ENCODE measurements around the gene CPSF4.
A peak's percentile ranks its signal among the peaks of the same experiment; 100 is the strongest.

The CPSF4 gene

DNA sequence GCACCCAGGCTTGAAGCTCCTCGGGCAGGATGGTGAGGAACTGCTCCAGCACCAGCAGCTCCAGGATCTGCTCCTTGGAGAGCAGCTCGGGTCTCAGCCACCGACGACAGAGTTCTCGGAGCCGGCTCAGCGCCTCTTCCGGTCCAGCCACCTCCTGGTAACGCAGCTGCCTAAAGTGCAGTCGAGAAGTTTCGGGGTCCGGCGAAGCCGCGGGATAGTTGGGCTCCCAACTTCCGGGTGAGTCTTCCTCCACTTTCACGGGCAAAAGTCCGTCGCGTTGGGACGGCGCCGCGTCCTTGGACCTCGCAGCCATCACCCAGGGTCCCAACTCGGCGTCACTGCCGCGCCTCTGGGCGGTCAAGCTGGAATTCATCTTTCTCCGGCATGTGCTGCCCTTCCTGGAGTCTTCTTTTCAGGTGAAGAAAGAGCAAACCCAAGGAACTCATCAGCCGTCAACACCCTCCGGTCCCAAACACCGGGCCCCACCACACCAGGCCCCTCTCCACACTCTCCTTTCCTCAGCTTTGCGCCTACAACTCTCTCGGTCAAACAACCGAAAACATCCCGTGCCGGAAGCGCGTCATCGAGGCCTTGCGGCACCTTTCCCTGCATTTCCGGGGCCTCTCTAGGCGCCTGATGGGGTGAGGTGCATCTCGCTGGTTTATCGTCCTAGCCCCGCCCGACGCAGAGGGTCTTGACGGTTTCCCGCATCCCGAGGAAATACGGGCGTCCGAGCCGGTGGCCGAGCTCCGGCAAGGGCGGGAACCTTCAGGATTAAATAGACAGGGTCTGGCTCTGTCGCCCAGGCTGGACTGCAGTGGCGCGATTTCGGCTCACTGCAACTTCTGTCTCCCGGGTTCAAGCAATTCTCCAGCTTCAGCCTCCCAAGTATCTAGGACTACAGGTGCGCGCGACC lies 61.2 kb downstream of the CPSF4 start, which contains the start of gene ZNF394 (continued):
- TF ChIP-seq, protein P1, sequence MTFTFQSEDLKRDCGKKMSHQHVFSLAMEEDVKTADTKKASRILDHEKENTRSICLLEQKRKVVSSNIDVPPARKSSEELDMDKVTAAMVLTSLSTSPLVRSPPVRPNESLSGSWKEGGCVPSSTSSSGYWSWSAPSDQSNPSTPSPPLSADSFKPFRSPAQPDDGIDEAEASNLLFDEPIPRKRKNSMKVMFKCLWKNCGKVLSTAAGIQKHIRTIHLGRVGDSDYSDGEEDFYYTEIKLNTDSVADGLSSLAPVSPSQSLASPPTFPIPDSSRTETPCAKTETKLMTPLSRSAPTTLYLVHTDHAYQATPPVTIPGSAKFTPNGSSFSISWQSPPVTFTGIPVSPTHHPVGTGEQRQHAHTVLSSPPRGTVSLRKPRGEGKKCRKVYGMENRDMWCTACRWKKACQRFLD (tag by site-specific recombination; IDR thresholded peaks at IDR 0.05): no peak
- TF ChIP-seq SETDB1 (IDR thresholded peaks at IDR 0.05; ENCODE audit: insufficient read length, low read length) (no peak), KLF8 (tag by site-specific recombination; IDR thresholded peaks at IDR 0.05) (no peak; the same call in none of the 2 replicates), ZNF560 (tag by site-specific recombination; IDR thresholded peaks at IDR 0.05; ENCODE audit: borderline replicate concordance) (no peak), ZNF184 (tag by site-specific recombination; IDR thresholded peaks at IDR 0.05) (no peak), ZNF248 (tag by site-specific recombination; IDR thresholded peaks at IDR 0.05) (no peak), ZNF623 (tag by site-specific recombination; IDR thresholded peaks at IDR 0.05) (no peak), YY1 (tag by site-specific recombination; IDR thresholded peaks at IDR 0.05) (peak; percentile 58; the same call in 1 of the 2 replicates), SP7 (tag by site-specific recombination; IDR thresholded peaks at IDR 0.05) (peak; percentile 76), ZNF214 (tag by site-specific recombination; IDR thresholded peaks at IDR 0.05; ENCODE audit: borderline replicate concordance) (no peak), ZNF16 (tag by site-specific recombination; IDR thresholded peaks at IDR 0.05; ENCODE audit: low read depth) (no peak), ZNF555 (tag by site-specific recombination; conservative IDR thresholded peaks at IDR 0.05) (no peak), SALL2 (tag by site-specific recombination; IDR thresholded peaks at IDR 0.05; ENCODE audit: borderline replicate concordance) (no peak), ZNF112 (tag by site-specific recombination; IDR thresholded peaks at IDR 0.05) (no peak), MEIS1 (CRISPR knock-in tag; IDR thresholded peaks at IDR 0.05; ENCODE audit: borderline replicate concordance) (no peak), ZNF335 (tag by site-specific recombination; conservative IDR thresholded peaks at IDR 0.05) (peak; percentile 95), ZBTB48 (tag by site-specific recombination; IDR thresholded peaks at IDR 0.05) (peak; percentile 33; the same call in 1 of the 2 replicates), ZNF529 (tag by site-specific recombination; IDR thresholded peaks at IDR 0.05; ENCODE audit: insufficient replicate concordance) (no peak), ZNF311 (tag by site-specific recombination; IDR thresholded peaks at IDR 0.05; ENCODE audit: borderline replicate concordance) (no peak), ZNF146 (tag by site-specific recombination; IDR thresholded peaks at IDR 0.05) (no peak), ZFP69B (tag by site-specific recombination; IDR thresholded peaks at IDR 0.05) (peak; percentile 97)
- TF ChIP-seq, protein P2, sequence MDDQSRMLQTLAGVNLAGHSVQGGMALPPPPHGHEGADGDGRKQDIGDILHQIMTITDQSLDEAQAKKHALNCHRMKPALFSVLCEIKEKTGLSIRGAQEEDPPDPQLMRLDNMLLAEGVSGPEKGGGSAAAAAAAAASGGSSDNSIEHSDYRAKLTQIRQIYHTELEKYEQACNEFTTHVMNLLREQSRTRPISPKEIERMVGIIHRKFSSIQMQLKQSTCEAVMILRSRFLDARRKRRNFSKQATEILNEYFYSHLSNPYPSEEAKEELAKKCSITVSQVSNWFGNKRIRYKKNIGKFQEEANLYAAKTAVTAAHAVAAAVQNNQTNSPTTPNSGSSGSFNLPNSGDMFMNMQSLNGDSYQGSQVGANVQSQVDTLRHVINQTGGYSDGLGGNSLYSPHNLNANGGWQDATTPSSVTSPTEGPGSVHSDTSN (CRISPR knock-in tag; IDR thresholded peaks at IDR 0.05): 0 out of 2 replicates have a peak, but pooled peaks have one; percentile 42
- TF ChIP-seq, protein P3, sequence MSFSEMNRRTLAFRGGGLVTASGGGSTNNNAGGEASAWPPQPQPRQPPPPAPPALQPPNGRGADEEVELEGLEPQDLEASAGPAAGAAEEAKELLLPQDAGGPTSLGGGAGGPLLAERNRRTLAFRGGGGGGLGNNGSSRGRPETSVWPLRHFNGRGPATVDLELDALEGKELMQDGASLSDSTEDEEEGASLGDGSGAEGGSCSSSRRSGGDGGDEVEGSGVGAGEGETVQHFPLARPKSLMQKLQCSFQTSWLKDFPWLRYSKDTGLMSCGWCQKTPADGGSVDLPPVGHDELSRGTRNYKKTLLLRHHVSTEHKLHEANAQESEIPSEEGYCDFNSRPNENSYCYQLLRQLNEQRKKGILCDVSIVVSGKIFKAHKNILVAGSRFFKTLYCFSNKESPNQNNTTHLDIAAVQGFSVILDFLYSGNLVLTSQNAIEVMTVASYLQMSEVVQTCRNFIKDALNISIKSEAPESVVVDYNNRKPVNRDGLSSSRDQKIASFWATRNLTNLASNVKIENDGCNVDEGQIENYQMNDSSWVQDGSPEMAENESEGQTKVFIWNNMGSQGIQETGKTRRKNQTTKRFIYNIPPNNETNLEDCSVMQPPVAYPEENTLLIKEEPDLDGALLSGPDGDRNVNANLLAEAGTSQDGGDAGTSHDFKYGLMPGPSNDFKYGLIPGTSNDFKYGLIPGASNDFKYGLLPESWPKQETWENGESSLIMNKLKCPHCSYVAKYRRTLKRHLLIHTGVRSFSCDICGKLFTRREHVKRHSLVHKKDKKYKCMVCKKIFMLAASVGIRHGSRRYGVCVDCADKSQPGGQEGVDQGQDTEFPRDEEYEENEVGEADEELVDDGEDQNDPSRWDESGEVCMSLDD (tag by site-specific recombination; IDR thresholded peaks at IDR 0.05): peak; percentile 33; the same call in 1 of the 2 replicates
- TF ChIP-seq, protein P4, sequence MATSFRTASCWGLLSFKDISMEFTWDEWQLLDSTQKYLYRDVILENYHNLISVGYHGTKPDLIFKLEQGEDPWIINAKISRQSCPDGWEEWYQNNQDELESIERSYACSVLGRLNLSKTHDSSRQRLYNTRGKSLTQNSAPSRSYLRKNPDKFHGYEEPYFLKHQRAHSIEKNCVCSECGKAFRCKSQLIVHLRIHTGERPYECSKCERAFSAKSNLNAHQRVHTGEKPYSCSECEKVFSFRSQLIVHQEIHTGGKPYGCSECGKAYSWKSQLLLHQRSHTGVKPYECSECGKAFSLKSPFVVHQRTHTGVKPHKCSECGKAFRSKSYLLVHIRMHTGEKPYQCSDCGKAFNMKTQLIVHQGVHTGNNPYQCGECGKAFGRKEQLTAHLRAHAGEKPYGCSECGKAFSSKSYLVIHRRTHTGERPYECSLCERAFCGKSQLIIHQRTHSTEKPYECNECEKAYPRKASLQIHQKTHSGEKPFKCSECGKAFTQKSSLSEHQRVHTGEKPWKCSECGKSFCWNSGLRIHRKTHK (tag by site-specific recombination; IDR thresholded peaks at IDR 0.05): no peak
- TF ChIP-seq, protein P5, sequence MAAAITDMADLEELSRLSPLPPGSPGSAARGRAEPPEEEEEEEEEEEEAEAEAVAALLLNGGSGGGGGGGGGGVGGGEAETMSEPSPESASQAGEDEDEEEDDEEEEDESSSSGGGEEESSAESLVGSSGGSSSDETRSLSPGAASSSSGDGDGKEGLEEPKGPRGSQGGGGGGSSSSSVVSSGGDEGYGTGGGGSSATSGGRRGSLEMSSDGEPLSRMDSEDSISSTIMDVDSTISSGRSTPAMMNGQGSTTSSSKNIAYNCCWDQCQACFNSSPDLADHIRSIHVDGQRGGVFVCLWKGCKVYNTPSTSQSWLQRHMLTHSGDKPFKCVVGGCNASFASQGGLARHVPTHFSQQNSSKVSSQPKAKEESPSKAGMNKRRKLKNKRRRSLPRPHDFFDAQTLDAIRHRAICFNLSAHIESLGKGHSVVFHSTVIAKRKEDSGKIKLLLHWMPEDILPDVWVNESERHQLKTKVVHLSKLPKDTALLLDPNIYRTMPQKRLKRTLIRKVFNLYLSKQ (tag by site-specific recombination; IDR thresholded peaks at IDR 0.05; ENCODE audit: borderline replicate concordance): no peak
- TF ChIP-seq, protein P6, sequence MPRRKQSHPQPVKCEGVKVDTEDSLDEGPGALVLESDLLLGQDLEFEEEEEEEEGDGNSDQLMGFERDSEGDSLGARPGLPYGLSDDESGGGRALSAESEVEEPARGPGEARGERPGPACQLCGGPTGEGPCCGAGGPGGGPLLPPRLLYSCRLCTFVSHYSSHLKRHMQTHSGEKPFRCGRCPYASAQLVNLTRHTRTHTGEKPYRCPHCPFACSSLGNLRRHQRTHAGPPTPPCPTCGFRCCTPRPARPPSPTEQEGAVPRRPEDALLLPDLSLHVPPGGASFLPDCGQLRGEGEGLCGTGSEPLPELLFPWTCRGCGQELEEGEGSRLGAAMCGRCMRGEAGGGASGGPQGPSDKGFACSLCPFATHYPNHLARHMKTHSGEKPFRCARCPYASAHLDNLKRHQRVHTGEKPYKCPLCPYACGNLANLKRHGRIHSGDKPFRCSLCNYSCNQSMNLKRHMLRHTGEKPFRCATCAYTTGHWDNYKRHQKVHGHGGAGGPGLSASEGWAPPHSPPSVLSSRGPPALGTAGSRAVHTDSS (tag by site-specific recombination; IDR thresholded peaks at IDR 0.05): no peak
- TF ChIP-seq, protein P7, sequence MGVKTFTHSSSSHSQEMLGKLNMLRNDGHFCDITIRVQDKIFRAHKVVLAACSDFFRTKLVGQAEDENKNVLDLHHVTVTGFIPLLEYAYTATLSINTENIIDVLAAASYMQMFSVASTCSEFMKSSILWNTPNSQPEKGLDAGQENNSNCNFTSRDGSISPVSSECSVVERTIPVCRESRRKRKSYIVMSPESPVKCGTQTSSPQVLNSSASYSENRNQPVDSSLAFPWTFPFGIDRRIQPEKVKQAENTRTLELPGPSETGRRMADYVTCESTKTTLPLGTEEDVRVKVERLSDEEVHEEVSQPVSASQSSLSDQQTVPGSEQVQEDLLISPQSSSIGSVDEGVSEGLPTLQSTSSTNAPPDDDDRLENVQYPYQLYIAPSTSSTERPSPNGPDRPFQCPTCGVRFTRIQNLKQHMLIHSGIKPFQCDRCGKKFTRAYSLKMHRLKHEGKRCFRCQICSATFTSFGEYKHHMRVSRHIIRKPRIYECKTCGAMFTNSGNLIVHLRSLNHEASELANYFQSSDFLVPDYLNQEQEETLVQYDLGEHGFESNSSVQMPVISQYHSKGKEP (tag by site-specific recombination; IDR thresholded peaks at IDR 0.05): peak; percentile 92
